GM19240 (cell line): ENCODE data around the gene GGNBP2.

ENCODE experiments used
- DNase-seq: peaks from one replicate; pipeline ENCODE4 v3.0.0; 2011; ENCODE audit warnings: low spot score; ENCODE audit not compliant: insufficient read length

The GGNBP2 gene

DNA sequence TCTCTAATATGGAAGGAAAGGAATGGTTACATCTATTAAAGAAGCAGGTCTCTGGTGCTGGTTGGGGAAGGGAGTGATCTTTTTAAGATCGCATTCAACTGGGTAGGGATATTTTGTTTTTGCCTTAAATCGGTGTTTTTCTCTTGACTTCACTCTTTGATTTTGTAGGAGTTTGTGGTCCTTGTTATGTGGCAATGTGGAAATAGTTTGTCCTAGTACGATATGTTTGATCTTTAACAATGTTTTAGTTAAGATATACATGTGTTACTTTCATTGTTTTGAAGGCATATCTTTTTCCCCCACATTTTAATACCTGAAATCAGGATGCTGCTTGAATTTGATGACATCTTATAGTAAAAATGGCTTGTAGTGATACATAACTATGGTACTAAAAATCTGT lies 8.7 kb downstream of the GGNBP2 start:
- DNase-seq, result no peak

DNA sequence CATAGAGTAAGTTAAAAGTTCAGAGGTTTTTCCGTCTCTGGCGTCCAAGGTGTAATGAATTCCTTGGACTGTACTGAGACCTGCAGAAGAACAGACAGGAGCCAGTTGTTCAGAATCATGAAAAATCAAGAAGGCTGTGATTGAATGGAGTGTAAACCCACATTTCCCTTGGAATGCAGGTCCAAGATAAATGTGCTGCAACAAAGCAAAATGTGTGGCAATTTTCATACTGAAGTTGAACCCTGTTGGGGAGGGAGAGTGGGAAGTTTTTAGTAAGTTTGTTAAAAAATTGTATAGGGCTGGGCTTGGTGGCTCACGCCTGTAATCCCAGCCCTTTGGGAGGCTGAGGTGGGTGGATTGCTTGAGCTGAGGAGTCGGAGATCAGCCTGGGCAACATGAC lies 21.4 kb downstream of the GGNBP2 start:
- no peak for DNase-seq

DNA sequence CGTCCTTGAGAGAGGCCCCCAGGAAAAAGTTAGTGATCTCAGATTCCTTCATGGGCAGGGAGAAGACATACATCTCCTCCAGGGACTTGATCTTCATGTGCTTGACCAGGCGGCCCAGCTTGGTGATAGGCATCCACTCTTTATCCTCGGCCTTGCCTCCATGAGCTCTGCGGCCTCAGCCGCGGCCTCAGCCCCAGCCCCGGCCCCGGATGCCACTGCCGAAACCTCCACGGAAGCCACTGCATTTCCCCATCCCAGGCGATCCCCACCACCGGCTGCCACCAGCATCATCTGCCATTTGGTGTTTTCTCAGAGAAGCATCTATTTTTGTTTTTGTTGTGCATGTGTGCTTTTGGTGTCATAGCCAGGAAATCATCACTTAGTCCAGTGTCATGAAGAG lies 30.3 kb downstream of the GGNBP2 start:
- no peak for DNase-seq

DNA sequence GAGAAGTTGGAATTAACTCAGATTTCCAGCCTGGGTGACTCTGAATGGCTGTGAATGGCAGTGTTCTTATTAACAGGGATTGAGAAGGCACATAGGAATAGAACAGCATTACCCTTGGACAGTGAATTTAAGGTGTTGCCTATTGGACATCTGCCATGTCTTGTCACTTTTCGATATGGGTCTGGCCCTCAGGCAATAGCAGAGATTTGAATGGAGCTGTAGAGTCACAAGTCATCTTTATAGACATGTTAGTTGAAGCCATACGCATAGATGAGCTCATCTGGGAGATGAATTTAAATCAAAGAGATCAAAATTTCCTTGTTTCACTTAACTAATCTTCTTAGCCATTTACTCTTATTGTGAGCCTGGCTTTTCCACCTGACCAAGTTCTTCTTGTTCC lies 32.1 kb downstream of the GGNBP2 start:
- DNase-seq, result no peak

DNA sequence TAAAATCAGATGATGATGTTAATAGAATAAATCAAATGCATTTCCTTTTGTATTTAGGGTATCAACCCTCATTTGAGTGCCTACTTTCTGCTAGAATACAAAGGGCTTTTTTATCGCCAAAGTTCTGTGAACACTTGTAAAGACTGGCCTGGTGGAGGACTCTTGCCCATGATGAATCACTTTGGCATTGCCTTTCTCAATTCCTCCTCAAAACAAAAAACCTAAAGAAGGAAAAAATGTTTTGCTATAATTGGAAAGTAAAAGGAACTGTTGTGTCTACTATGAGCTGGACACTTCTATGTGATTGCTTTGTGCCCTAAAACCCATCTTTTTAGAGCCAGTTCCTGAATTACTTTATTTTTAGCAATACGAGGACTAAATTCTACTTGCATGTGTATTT lies 34.0 kb downstream of the GGNBP2 start:
- no peak for DNase-seq

DNA sequence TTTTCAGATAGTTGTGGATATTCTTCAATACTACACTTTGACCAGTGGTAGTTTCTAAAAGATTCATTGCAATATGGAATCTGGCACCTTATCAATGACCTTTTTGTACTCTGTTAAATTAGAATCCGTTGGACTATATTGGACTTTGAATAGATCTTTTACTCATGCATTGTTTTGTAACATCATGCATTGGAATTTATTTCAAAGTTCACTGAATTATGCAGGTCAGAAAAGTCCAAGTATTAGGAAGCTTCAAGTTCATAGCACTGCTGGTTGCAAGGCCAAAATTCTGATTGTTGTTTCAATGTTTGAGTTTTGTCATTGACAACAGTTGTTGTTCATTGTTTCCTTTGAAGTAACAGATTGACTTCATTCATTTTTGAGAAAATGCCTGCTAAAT lies 39.1 kb downstream of the GGNBP2 start:
- no peak for DNase-seq

DNA sequence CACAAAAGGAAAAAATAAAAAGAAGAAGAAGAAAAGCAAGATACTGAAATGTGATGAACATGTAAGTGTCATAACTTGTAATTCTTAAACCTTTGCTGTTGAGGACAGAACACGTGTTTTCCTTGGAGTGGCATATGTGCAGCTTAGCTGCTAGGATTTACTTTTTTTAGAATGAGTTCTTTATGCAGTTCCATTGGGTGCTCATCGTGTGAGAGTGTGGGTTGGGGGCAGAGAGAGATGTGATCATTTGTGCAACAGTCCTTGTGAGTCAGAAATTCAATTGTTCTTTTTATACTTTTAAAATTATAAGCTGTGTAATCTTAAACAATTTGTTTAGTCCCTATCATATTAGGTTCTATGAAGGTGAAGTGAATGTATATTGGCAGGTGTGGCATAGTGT lies 41.4 kb downstream of the GGNBP2 start:
- DNase-seq, result no peak

DNA sequence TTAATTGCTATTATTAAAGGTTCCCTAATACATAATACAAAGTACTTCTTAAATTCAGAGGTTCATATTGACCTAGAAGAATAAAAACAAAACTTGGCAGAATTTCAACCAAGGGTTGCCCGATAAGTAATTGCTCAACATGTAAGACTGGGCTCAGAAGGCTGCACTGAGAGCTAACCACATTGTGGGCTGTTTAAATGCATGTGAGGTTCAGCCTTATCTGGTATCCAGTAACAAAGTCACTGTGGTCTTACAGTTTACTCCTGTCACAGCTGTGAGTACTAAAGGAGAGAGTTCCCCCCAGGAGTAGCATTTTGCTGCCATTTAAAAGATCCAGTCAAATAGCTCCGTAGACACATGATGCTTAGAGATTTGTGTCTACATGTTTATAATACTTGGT lies 45.4 kb downstream of the GGNBP2 start:
- no peak for DNase-seq

DNA sequence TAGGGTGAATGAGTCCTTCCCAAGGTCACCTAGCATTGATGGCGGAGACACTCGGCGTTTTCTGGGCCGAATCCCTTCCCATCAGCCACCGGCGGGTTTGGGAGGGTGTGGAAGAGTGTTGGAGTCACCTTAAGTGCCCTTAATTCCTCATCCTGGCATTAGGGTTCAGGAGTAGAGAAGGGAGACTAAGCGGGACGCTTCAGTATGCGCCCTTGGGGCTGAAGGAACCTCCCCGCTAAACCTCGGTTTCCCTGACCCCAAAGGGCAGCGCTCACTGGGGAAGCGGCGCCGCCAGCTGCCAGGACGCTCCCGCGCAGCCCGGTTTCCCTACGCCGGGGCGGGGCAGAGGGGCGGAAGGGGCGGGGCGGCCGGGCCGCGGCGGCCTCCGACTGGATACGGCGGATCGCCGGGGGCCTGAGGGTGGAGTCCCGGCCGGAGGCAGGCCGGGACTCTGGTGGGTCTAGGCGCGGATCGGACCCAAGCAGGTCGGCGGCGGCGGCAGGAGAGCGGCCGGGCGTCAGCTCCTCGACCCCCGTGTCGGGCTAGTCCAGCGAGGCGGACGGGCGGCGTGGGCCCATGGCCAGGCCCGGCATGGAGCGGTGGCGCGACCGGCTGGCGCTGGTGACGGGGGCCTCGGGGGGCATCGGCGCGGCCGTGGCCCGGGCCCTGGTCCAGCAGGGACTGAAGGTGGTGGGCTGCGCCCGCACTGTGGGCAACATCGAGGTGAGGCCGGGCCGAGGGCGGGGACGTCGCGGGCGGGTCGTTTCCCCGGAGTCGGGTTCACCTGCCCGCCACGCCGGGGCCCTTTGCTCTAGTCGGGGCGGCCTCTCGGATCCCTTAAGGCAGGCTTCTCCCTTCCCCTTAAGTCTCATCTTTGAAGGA lies 47.0 kb downstream of the GGNBP2 start, which contains the start of gene DHRS11:
DHRS11 (plus strand) TSS at position 446 of the 882 bp plus-strand sequence; CDS start at position 577, 131 bp downstream.
- peak; percentile 77 for DNase-seq

DNA sequence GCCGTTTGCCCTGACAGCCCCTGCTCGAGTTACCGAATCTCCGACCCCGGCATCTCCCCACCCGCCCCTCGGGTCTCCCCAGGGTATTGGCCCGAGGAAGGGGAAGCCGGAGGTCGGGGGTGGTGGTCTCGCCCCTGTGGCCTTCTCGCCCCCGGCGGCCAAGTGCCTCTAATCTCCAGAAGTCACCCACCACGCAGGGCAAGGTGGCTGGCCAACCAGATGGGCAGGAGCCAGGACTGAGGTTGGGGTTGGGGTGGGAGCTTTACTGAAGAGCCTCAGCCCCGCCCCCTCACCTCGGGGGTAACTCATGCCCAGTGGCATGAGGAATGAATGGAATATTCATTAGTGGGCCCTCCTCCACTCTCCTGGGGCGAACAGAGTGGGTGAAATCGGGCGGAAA lies 47.6 kb downstream of the GGNBP2 start:
- DNase-seq, result no peak

DNA sequence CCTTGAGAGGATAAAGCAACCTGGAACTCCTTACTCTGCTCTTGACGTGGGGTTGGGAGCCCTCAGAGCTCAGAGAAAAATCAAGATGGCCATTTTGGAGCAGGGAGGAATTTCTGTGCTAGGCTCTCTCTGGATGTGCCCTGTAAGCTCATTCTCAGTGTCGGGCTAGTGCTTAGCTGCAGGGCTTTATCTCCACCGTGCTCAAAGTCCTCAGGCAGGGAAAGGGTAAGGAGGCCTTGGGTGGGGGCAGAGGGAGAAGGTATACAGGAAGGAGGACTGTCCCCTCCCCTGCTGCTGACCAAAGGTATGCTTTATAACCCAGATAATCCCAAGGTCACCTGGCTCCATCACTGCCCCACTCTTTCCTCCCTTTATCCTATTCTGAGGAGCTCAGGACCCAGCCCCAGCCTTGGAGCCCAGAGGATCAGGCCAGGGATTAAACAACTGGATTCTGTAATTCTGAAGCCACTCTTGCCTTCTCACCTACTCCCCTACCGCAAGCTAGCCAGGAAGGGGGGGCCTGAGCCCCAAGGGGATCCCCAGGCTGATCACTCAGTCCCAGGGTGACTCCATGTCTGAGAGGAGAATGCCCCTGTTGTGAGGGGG lies 48.1 kb downstream of the GGNBP2 start:
- DNase-seq, result no peak

DNA sequence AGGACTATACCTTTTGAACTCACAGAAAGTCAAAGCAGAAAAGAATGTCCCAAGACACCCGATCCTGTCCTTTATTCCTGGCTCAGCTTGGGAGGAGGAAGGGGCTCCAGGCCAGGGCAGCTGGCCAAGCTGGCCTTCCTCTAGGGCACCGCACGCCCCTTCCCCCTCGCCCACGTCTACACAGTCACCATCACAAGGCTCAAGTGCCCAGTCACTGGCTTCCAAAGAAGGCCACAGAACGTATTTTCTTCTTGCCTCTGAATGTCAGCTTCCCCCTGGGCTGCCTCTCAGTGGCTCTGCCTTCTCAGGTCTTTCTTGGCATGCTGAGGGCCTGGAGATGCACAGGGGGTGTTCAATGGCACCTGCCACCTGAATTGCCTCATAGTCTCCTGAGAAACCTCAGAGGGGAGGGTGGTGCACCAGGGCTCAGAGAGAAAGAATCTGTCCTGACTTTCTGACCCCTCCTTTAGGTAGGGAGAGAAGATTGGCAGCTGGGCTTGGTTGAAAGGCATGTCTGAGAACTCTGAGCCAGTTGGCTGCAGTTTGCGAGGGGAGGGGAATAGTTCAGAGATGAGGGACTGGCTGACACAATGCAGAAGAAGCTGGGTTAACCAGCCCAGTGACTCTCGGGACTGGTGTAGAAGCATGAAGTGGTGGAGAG lies 49.1 kb downstream of the GGNBP2 start:
- DNase-seq, result no peak

DNA sequence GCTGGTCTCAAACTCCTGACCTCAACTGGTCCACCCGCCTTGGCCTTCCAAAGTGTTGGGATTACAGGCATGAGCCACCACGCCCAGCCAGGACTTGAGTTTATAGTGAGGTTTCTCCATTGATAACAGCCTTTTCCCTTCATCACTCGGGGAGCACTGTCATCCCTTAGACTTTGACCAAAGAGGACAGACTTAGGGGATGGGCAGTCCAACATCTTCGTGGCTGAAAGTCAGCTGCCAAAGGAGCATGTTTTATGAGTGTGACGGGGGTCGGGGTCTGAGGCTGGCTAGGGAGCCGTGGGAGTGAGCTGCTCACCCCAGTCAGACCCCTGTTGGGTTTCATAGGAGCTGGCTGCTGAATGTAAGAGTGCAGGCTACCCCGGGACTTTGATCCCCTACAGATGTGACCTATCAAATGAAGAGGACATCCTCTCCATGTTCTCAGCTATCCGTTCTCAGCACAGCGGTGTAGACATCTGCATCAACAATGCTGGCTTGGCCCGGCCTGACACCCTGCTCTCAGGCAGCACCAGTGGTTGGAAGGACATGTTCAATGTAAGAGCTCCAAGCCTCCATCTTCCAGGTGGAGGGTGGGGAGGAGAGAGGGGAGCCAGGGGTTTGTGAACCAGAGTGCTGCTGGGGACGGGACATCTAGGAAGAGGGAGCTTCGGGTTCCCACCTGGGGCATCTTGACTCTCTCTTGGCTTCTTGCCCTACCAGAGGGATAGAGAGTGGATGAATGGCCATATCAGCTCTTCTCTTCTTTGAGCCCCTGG lies 50.1 kb downstream of the GGNBP2 start:
- DNase-seq, result no peak

DNA sequence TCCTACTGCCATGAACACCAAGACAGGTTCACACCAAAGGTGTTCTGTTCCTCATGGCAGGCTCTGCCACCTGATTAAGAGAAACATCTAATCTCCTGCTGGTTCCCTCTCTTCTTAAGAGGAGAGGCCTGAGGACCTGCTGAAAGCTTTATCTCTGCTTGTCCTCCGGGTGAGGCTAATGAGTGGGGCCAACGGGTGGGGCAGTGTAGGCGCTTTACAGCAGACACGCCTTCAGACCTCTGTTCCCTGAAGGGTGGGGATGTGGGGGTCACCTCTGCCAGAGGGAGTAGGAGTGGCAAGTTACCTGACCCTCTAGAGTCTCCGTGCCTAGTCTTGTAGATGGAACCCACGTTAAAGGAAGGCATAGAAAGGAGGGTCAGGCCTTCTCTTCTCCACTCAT lies 52.5 kb downstream of the GGNBP2 start:
- DNase-seq, result no peak

DNA sequence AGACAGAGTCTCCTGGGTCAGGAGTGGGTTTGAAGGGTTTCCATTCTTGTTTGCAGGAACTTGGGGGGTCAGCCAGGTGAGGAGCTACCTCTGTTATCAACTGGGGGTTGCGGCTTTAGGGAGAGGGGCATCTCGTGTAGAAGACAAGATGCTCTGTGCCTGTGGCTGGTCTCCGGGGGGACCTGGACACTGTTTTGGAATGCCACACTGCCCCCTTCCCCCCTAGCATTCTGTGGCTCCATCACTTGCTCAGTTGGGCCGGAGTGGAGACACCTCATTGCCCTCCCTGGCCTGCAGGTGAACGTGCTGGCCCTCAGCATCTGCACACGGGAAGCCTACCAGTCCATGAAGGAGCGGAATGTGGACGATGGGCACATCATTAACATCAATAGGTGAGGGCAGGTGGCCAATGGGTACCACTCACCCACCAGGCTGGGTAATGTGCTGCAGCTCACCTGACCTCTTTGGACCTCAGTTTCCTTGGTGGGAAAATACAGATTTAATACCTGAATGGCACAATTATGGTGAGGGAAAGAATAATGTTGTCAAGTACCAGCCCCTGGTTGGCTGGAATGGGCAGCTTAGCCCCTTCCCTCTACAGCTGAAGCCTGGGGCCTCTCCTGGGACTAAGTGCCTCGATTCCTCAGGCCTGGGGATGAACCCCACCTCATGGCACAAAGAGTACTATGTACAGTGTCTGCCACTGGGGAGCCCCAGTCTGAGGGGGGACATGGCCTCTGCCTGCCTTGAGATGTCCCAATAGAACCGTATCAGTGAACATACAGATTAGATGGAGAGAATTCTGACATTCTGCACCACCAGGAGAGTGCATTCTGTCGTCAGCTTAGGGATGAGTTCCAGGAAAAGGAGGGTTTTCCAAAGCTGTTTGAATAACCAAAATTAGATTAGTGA lies 53.4 kb downstream of the GGNBP2 start:
- no peak for DNase-seq

DNA sequence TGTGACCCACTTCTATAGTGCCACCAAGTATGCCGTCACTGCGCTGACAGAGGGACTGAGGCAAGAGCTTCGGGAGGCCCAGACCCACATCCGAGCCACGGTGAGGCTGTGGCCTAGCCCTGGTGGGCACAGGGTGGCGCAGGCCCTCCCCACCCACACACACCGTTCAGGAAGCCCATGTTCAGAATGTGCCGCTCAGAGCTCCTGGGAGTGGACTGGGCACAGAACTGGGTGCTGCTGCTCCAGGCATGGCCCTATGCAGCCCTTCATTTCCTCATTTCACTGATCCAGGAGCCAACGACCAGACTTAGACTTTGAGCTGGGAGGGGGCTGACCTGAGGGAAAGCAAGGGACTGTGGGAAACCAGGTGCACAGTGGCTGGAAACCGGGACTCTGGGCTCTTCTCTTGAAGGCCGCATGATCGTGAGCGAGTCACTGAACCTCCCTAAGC lies 54.3 kb downstream of the GGNBP2 start:
- no peak for DNase-seq

DNA sequence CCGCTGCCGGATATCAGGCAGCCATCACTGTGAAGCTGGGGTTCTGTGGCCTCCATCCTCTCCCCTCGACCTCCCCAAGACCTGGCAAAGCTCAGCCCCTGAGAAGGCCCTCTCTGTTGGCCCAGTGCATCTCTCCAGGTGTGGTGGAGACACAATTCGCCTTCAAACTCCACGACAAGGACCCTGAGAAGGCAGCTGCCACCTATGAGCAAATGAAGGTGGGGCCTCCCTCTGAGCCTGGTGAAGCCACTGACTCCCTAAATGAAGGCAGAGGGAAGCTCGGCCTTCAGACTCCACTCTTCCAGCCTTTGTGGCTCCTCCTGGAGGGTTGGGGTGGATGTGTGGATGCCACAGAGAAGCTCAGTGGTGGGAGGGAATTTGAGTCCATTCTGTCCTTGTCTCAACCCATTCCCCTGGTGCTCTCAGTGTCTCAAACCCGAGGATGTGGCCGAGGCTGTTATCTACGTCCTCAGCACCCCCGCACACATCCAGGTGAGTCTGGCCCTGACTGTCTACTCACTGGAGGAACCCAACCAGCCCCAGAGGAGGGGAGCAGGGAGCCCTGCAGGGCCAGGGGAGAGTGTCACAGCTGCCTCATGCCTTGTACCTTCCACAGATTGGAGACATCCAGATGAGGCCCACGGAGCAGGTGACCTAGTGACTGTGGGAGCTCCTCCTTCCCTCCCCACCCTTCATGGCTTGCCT lies 55.0 kb downstream of the GGNBP2 start:
- no peak for DNase-seq

DNA sequence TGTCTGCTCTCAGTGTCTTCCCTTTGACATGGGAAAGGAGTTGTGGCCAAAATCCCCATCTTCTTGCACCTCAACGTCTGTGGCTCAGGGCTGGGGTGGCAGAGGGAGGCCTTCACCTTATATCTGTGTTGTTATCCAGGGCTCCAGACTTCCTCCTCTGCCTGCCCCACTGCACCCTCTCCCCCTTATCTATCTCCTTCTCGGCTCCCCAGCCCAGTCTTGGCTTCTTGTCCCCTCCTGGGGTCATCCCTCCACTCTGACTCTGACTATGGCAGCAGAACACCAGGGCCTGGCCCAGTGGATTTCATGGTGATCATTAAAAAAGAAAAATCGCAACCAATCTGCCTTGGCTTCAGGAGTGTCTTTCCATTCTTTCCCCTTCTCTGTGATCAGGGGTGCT lies 55.7 kb downstream of the GGNBP2 start:
- no peak for DNase-seq

DNA sequence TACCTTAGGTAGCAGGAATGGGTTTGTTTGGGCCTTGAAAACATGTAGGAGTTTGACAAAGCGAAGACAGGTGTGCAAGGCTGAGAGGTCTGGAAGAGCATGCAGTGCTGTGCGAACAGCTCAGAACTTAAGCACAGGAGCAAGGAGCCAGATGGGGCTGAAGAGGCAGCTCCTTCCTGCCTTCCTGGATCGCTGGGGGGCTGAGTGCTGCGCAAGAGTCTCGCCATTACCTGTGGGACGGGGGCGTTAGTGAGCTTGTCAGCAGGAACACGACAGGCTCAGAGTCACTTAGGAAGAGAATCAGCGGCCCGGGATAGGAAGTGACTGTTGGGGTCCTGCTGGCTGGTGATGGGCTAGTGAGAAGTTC lies 56.2 kb downstream of the GGNBP2 start:
- no peak for DNase-seq
